CD8-positive, alpha-beta memory T cell (primary cell): ENCODE data around the gene HABP2. TPM values are rescaled to one million over a fixed set of nuclear protein-coding genes. Genes with fewer than 3 reads are reported as not detected.

ENCODE experiments used
- CTCF ChIA-PET: fragments of 350-600 bp; sonication (Branson Sonifier 250); formaldehyde crosslinking; loops from one replicate; lab custom pipeline; 2021; ENCODE audit warnings: antibody characterized with exemption; lab: Charles Lee
- POLR2A ChIA-PET: fragments of 350-600 bp; sonication (Branson Sonifier 250); formaldehyde crosslinking; loops from one replicate; lab custom pipeline; 2021; ENCODE audit warnings: antibody characterized with exemption; lab: Charles Lee
- DNase-seq, 5 donors: peaks; one replicate each; pipeline versions ENCODE4 v3.0.0 to v3.0.0-alpha.2; 2020 to 2022; ENCODE audit warnings: mixed read lengths in 1 of 5
- H3K27ac ChIP-seq: one replicate; pipeline ENCODE4 v1.7.0; 2013; ENCODE audit warnings: low read depth, mild to moderate bottlenecking, low read length, moderate library complexity
- H3K27me3 ChIP-seq: 2 replicates; pipeline ENCODE4 v1.7.0; 2013; ENCODE audit warnings: low read length, mild to moderate bottlenecking; ENCODE audit not compliant: insufficient read depth, poor library complexity, severe bottlenecking
- H3K36me3 ChIP-seq: 2 replicates; pipeline ENCODE4 v1.7.0; 2013; ENCODE audit warnings: mild to moderate bottlenecking, low read length, moderate library complexity; ENCODE audit not compliant: insufficient read depth
- H3K4me1 ChIP-seq: 2 replicates; pipeline ENCODE4 v1.7.0; 2013; ENCODE audit warnings: mild to moderate bottlenecking, low read length, moderate library complexity; ENCODE audit not compliant: insufficient read depth
- H3K4me3 ChIP-seq: 2 replicates; pipeline ENCODE4 v1.7.0; 2013; ENCODE audit warnings: mild to moderate bottlenecking, low read length
- H3K9me3 ChIP-seq: 2 replicates; pipeline ENCODE4 v1.7.0; 2013; ENCODE audit warnings: mild to moderate bottlenecking, low read length
- H3K27ac Mint-ChIP-seq, 8 donors: one replicate each; pipeline ENCODE4 v1.8.0; 2020 to 2021; ENCODE audit warnings: mixed read lengths in 8 of 8, mild to moderate bottlenecking in 6 of 8, inconsistent platforms in 3 of 8, moderate library complexity in 3 of 8
- H3K27me3 Mint-ChIP-seq, 2 donors: one replicate each; pipeline ENCODE4 v1.8.0; 2020 to 2021; ENCODE audit warnings: mixed read lengths in 2 of 2, mild to moderate bottlenecking in 1 of 2, moderate library complexity in 1 of 2
- H3K36me3 Mint-ChIP-seq, 3 donors: one replicate each; pipeline ENCODE4 v1.8.0; 2020 to 2021; ENCODE audit warnings: mixed read lengths in 3 of 3, inconsistent platforms in 1 of 3, mild to moderate bottlenecking in 1 of 3
- H3K4me1 Mint-ChIP-seq, 3 donors: one replicate each; pipeline ENCODE4 v1.8.0; 2020 to 2021; ENCODE audit warnings: mixed read lengths in 3 of 3, inconsistent platforms in 1 of 3, mild to moderate bottlenecking in 1 of 3
- H3K4me3 Mint-ChIP-seq, 7 donors: one replicate each; pipeline ENCODE4 v1.8.0; 2020 to 2021; ENCODE audit warnings: mixed read lengths in 7 of 7, mild to moderate bottlenecking in 6 of 7, moderate library complexity in 4 of 7, inconsistent platforms in 2 of 7
- H3K9me3 Mint-ChIP-seq, 5 donors: one replicate each; pipeline ENCODE4 v1.8.0; 2020 to 2022; ENCODE audit warnings: mixed read lengths in 5 of 5, mild to moderate bottlenecking in 3 of 5, moderate library complexity in 2 of 5, inconsistent platforms in 1 of 5
- polyA plus RNA-seq: library from polyadenylated mRNA; unstranded; fragments of 300-500 nt; fragmentation: Illumina TruSeq; gene quantifications from one replicate; pipeline ENCODE4 v1.2.3, GENCODE V29; 2021
- total RNA-seq, 2 experiments: library from RNA; stranded (reverse); gene quantifications; one replicate each; pipeline ENCODE4 v1.2.3, GENCODE V29; 2021

HABP2 gene
- total and polyA plus RNA-seq, 3 experiments from 2014 or later = not detected

DNA sequence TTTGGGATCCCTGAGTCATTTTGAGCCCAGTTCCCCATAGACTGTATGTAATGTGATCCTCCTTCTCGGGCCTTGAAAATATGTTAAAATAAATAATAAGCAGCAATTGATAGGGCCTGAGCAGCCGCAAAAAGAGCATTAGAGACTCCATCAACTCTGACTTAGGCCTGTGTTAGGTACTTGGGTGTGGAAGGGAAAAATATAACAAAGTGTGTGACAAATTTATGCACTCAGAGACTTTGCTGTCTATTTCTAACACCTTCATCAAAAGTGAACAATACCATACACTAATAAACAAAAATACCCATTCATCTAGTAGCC lies 31.4 kb upstream of the HABP2 start:
- no peak overlapping the region for H3K4me3 ChIP-seq
- Mint-ChIP-seq H3K27ac (no peak overlapping the region), H3K27me3 (peaks cover 10 to 21% of the 10 kb centered on the region in 2 donors), H3K4me3 (no peak overlapping the region), H3K9me3 (no peaks in the 10 kb centered on the region), H3K4me1 (no peaks in the 10 kb centered on the region), H3K36me3 (no peaks in the 10 kb centered on the region)
- POLR2A ChIA-PET = no interaction called here
- no peak overlapping the region for H3K27ac ChIP-seq
- H3K27me3 ChIP-seq = no peaks in the 10 kb centered on the region
- no peaks in the 10 kb centered on the region for H3K36me3 ChIP-seq
- no peaks in the 10 kb centered on the region for H3K4me1 ChIP-seq
- CTCF ChIA-PET = interaction anchor here (1.2 kb wide), 1 partner anchor 26 kb away, joined by 3 read pairs; no protein-coding TSS in a partner anchor
- no peak for DNase-seq
- no peaks in the 10 kb centered on the region for H3K9me3 ChIP-seq

DNA sequence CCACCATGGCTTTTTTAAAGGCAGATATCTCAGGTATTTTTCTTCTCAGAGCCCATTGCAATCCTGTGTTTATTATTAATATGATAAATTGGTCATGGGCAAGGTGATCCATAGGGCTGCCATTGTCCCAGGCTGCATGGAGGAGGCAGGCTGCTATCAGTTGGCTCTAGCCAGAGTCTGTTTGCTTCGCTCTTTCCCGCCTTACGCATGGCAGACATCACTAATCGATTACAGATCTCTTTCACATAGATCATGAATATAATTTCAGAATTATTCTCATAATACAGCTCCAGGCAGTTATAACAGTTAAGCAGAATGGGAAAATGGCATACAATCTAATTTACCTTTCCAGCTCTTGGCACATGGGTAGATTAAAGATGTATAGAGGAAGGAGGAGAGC lies 30.4 kb upstream of the HABP2 start:
- H3K9me3 ChIP-seq = no peaks in the 10 kb centered on the region
- H3K27ac ChIP-seq = no peak overlapping the region
- no peak overlapping the region for H3K4me3 ChIP-seq
- no peak overlapping the region for H3K27ac Mint-ChIP-seq
- H3K4me3 Mint-ChIP-seq = no peak overlapping the region
- no peaks in the 10 kb centered on the region for H3K36me3 Mint-ChIP-seq
- ChIA-PET POLR2A (no interaction called here), CTCF (no interaction called here)
- peaks cover 10 to 16% of the 10 kb centered on the region in 2 donors for H3K27me3 Mint-ChIP-seq
- H3K4me1 ChIP-seq = no peaks in the 10 kb centered on the region
- DNase-seq = no peak
- no peaks in the 10 kb centered on the region for H3K9me3 Mint-ChIP-seq
- H3K27me3 ChIP-seq = no peaks in the 10 kb centered on the region
- no peaks in the 10 kb centered on the region for H3K36me3 ChIP-seq
- no peaks in the 10 kb centered on the region for H3K4me1 Mint-ChIP-seq

DNA sequence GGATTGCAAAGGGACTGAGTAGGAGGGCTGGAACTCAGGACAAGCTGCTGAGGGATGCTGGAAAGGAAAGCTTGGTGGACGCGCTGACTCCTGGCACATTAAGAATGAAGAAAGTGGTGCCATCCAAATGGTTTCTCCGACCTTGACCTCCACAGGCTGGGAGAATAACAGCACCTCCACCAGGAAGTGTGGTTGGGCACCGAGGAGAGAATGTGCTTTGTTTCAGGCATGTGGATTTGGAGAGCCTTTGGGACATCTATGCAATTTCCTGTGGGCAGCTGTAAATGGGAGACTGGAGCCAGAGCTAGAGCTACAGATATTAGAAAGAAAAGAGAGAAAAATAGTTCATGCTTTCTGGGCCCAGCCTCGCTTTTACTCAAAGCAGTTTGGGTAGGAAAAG lies 29.8 kb upstream of the HABP2 start:
- Histone ChIP-seq H3K9me3 (no peaks in the 10 kb centered on the region), H3K36me3 (no peaks in the 10 kb centered on the region), H3K4me3 (no peak overlapping the region), H3K27me3 (no peaks in the 10 kb centered on the region), H3K27ac (no peak overlapping the region), H3K4me1 (no peaks in the 10 kb centered on the region)
- Mint-ChIP-seq H3K27ac (no peak overlapping the region), H3K4me1 (no peaks in the 10 kb centered on the region), H3K27me3 (peaks cover 10 to 14% of the 10 kb centered on the region in 2 donors), H3K36me3 (no peaks in the 10 kb centered on the region), H3K9me3 (no peaks in the 10 kb centered on the region), H3K4me3 (no peak overlapping the region)
- ChIA-PET POLR2A (no interaction called here), CTCF (no interaction called here)
- no peak for DNase-seq

DNA sequence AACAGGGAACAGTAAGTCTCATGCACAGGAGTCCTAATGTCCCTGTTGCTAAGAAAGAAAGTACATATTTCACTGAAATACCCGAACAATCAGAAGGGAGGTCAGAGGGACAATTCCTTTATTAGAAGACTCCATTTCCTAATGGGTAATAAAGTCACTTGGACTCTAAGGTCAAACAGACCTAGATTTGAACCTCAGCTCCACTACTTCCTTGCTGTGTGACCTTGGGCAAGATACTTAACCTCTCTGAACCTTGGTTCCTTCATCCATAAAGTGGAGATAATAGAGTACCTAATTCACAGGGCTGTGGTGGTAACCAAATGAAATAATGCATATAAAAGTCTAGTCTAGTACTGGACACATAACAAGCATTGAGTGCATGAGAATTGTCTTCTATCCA lies 29.2 kb upstream of the HABP2 start:
- Mint-ChIP-seq H3K36me3 (no peaks in the 10 kb centered on the region), H3K4me1 (no peaks in the 10 kb centered on the region), H3K9me3 (no peaks in the 10 kb centered on the region), H3K27ac (no peak overlapping the region), H3K27me3 (peaks cover 10 to 14% of the 10 kb centered on the region in 2 donors), H3K4me3 (no peak overlapping the region)
- CTCF ChIA-PET = no interaction called here
- DNase-seq = no peak
- Histone ChIP-seq H3K36me3 (no peaks in the 10 kb centered on the region), H3K27me3 (no peaks in the 10 kb centered on the region), H3K4me1 (no peaks in the 10 kb centered on the region), H3K27ac (no peak overlapping the region), H3K4me3 (no peak overlapping the region), H3K9me3 (no peaks in the 10 kb centered on the region)
- POLR2A ChIA-PET = no interaction called here

DNA sequence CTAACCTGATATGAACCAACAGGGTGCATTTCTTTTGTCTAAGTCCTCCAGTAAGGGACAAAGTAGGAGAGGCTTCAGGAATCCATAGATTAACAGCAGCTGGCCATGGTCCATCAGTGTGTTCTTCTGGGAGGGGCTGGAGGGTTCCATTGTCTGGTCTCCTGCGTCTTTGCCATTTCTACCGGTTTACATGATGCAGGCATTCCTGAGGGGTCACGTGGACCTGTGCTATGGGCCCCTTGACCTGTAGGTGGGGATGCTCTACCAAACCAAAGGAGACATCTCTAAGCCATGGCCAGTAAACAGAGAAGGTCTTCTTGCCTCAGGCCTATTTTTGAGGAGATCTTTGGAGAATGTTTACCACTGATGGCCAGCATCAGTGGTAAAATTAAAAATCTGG lies 28.7 kb upstream of the HABP2 start:
- Mint-ChIP-seq H3K36me3 (no peaks in the 10 kb centered on the region), H3K27me3 (peaks cover 11 to 14% of the 10 kb centered on the region in 2 donors), H3K4me3 (no peak overlapping the region), H3K4me1 (no peaks in the 10 kb centered on the region), H3K9me3 (no peaks in the 10 kb centered on the region), H3K27ac (no peak overlapping the region)
- Histone ChIP-seq H3K27me3 (no peaks in the 10 kb centered on the region), H3K36me3 (no peaks in the 10 kb centered on the region), H3K9me3 (no peaks in the 10 kb centered on the region), H3K27ac (no peak overlapping the region), H3K4me1 (no peaks in the 10 kb centered on the region), H3K4me3 (no peak overlapping the region)
- ChIA-PET POLR2A (no interaction called here), CTCF (no interaction called here)
- DNase-seq = no peak

DNA sequence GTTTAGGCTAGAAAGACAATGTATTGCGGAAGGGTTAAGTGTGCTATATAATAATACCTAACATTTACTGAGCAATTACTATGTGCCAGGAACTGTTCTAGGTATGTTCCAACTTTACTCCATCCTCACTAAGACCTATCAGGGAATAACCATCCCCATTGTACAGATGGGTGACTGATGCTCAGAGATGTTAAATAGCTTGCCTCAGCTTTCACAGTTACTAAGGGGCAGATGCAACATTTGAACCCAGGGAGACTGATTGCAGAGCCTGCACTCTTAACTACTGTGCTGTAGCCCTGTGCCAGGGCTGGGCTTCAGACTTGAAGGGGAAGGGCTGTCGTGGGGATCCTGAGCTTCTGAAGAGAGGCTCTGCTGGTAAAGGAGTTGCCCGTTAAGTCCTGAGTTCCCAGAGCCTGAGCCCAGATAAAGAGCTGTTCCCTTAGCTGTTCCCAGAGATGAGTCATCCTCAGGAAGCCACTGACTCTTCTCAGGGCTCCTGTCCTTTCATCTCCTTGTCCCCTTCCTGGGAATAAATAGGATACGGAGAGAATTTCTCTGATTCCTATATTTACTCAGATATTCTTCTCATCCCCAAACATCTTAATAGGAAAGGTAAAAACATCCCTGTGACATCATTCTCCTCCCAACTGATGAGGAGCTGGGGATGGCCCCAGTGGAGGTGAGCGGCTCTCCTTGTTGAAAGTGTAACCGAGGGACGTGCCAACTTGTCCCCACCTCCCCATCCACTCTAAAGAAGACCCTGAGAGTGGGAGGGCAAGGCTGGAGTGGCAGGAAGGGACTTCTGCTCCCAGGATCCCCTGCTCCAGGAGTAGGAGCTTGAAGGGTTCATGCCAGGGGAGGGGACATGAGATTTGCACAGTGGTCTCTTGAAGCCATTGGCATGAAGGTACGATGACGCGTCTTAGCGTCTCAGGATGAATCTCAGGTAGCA lies 28.0 kb upstream of the HABP2 start:
- Histone ChIP-seq H3K4me3 (no peak overlapping the region), H3K27ac (no peak overlapping the region), H3K36me3 (no peaks in the 10 kb centered on the region), H3K4me1 (no peaks in the 10 kb centered on the region), H3K27me3 (no peaks in the 10 kb centered on the region), H3K9me3 (no peaks in the 10 kb centered on the region)
- Mint-ChIP-seq H3K9me3 (no peaks in the 10 kb centered on the region), H3K4me3 (no peak overlapping the region), H3K36me3 (no peaks in the 10 kb centered on the region), H3K27me3 (peaks cover 14 to 16% of the 10 kb centered on the region in 2 donors), H3K4me1 (no peaks in the 10 kb centered on the region), H3K27ac (peak overlapping the region in 1 of 8 donors; percentile 68)
- ChIA-PET CTCF (no interaction called here), POLR2A (no interaction called here)
- DNase-seq = no peak

DNA sequence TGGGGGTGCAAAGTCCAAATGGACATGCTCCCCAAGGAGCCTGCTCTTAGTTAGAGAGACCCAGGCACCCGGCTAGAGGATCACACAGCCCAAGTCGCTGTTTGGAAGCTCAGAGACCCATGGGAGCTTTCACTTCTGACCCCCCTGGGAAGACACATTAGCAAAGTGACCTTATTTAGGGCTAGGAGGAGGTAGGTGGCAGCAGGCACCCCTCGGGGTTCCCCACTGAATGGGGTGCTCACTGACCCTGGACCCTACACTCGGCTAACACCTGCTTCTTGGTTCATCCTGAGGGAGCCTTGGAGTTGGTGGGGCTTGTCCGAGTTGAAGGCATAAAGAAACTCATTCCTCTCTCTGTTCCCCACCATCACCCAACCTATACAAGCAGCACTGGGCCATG lies 27.1 kb upstream of the HABP2 start:
- H3K4me3 Mint-ChIP-seq = no peak overlapping the region
- Histone ChIP-seq H3K27me3 (no peaks in the 10 kb centered on the region), H3K9me3 (no peaks in the 10 kb centered on the region), H3K4me3 (no peak overlapping the region), H3K4me1 (no peaks in the 10 kb centered on the region), H3K36me3 (no peaks in the 10 kb centered on the region), H3K27ac (no peak overlapping the region)
- H3K4me1 Mint-ChIP-seq = no peaks in the 10 kb centered on the region
- H3K27ac Mint-ChIP-seq = no peak overlapping the region
- ChIA-PET POLR2A (no interaction called here), CTCF (no interaction called here)
- H3K27me3 Mint-ChIP-seq = peaks cover 13 to 15% of the 10 kb centered on the region in 2 donors
- DNase-seq = no peak
- H3K9me3 Mint-ChIP-seq = no peaks in the 10 kb centered on the region
- H3K36me3 Mint-ChIP-seq = no peaks in the 10 kb centered on the region

DNA sequence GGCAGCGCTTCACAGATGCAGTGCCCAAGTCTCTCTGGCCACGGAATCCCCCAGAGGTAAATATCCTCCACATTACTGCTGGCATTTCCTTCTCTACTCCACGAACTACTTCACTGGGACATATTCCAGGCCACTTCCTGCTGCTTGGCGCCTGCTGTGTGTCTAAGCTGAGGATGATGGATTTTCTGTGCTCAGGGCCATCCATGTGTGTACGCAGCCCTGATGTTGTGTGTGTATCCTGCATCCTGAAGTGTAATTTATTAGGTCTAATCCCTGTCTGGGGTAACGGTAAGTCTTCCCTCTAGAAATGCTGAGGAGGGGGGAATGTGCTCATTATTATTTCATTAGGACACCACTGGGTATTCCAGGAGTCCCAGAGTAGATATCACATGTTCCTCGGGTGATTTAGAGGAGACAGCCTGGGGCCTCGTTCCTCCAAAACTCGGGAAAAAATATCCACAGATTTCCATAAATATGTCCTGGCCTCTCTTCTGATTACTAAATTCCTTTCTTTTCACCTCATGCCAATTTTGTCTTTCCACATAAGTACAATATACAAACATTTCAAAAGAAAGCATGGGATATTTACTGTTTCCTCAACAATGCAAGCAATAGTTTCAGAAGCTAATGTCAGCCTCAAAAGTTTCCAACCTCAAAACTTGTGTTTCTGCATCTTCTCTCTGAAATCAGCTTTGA lies 25.5 kb upstream of the HABP2 start:
- CTCF ChIA-PET = no interaction called here
- Mint-ChIP-seq H3K36me3 (no peaks in the 10 kb centered on the region), H3K27ac (no peak overlapping the region), H3K27me3 (peaks cover 9 to 10% of the 10 kb centered on the region in 2 donors), H3K9me3 (no peaks in the 10 kb centered on the region), H3K4me1 (no peaks in the 10 kb centered on the region), H3K4me3 (no peak overlapping the region)
- H3K36me3 ChIP-seq = no peaks in the 10 kb centered on the region
- no peaks in the 10 kb centered on the region for H3K9me3 ChIP-seq
- no peaks in the 10 kb centered on the region for H3K4me1 ChIP-seq
- no peak for DNase-seq
- no peak overlapping the region for H3K4me3 ChIP-seq
- POLR2A ChIA-PET = no interaction called here
- no peak overlapping the region for H3K27ac ChIP-seq
- no peaks in the 10 kb centered on the region for H3K27me3 ChIP-seq
